H9 (cell line): ENCODE data around the gene DPEP3. TPM values are rescaled to one million over a fixed set of nuclear protein-coding genes. Genes with fewer than 3 reads are reported as not detected.

Experiments used
- DNase-seq: peaks from one replicate; pipeline ENCODE4 v3.0.0-alpha.2; 2017
- H2AFZ ChIP-seq: one replicate; pipeline ENCODE4 v1.6.1; 2013; ENCODE audit warnings: mild to moderate bottlenecking, low read length, control low read depth, moderate library complexity
- H2AK5ac ChIP-seq: 2 replicates; pipeline ENCODE4 v1.6.1; 2013; ENCODE audit warnings: low read length, control low read depth, mixed read lengths; ENCODE audit not compliant: insufficient read length
- H2BK120ac ChIP-seq: one replicate; pipeline ENCODE4 v1.6.1; 2013; ENCODE audit warnings: low read depth, mild to moderate bottlenecking, low read length, control low read depth, inconsistent platforms; ENCODE audit not compliant: poor library complexity, severe bottlenecking
- H2BK12ac ChIP-seq: 2 replicates; pipeline ENCODE4 v1.6.1; 2013; ENCODE audit warnings: low read length, control low read depth, mixed read lengths, low read depth; ENCODE audit not compliant: insufficient read length
- H2BK15ac ChIP-seq: 2 replicates; pipeline ENCODE4 v1.6.1; 2013; ENCODE audit warnings: low read depth, low read length, control low read depth
- H2BK20ac ChIP-seq: one replicate; pipeline ENCODE4 v1.6.1; 2013; ENCODE audit warnings: low read depth, mild to moderate bottlenecking, low read length, control low read depth, inconsistent platforms; ENCODE audit not compliant: poor library complexity, severe bottlenecking
- H2BK5ac ChIP-seq: 2 replicates; pipeline ENCODE4 v1.6.1; 2013; ENCODE audit warnings: low read length, control low read depth, mixed read lengths; ENCODE audit not compliant: insufficient read length
- H3K14ac ChIP-seq: 2 replicates; pipeline ENCODE4 v1.6.1; 2013; ENCODE audit warnings: low read length, control low read depth; ENCODE audit not compliant: insufficient read depth
- H3K18ac ChIP-seq: 2 replicates; pipeline ENCODE4 v1.6.1; 2013; ENCODE audit warnings: low read depth, mild to moderate bottlenecking, mixed read lengths, low read length, control low read depth; ENCODE audit not compliant: insufficient read length
- H3K23ac ChIP-seq: 2 replicates; pipeline ENCODE4 v1.6.1; 2013; ENCODE audit warnings: low read length, control low read depth, mixed read lengths, low read depth; ENCODE audit not compliant: insufficient read length
- H3K23me2 ChIP-seq: 2 replicates; pipeline ENCODE4 v1.6.1; 2013; ENCODE audit warnings: low read depth, mild to moderate bottlenecking, mixed read lengths, low read length, control low read depth; ENCODE audit not compliant: insufficient read length, poor library complexity, severe bottlenecking
- H3K27ac ChIP-seq: 2 replicates; pipeline ENCODE4 v1.5.1; 2013; ENCODE audit warnings: low read length, control low read depth, mixed read lengths, low read depth; ENCODE audit not compliant: insufficient read length
- H3K27me3 ChIP-seq: 2 replicates; pipeline ENCODE4 v1.6.1; 2013; ENCODE audit warnings: low read length, control low read depth, inconsistent platforms; ENCODE audit not compliant: insufficient read depth
- H3K4ac ChIP-seq: 2 replicates; pipeline ENCODE4 v1.6.1; 2013; ENCODE audit warnings: low read depth, mild to moderate bottlenecking, control low read depth, inconsistent platforms, low read length, moderate library complexity
- H3K4me1 ChIP-seq: 2 replicates; pipeline ENCODE4 v1.6.1; 2013; ENCODE audit warnings: low read length, control low read depth, inconsistent platforms; ENCODE audit not compliant: insufficient read depth
- H3K4me2 ChIP-seq: 2 replicates; pipeline ENCODE4 v1.6.1; 2013; ENCODE audit warnings: low read length, control low read depth, mixed read lengths; ENCODE audit not compliant: insufficient read length, insufficient read depth
- H3K56ac ChIP-seq: 2 replicates; pipeline ENCODE4 v1.6.1; 2013; ENCODE audit warnings: low read depth, mild to moderate bottlenecking, mixed read lengths, low read length, control low read depth; ENCODE audit not compliant: insufficient read length
- H3K79me1 ChIP-seq: 2 replicates; pipeline ENCODE4 v1.6.1; 2013; ENCODE audit warnings: low read depth, mild to moderate bottlenecking, moderate library complexity, low read length, control low read depth, inconsistent platforms; ENCODE audit not compliant: insufficient read depth, poor library complexity, severe bottlenecking
- H3K79me2 ChIP-seq: 2 replicates; pipeline ENCODE4 v1.6.1; 2013; ENCODE audit warnings: low read length, control low read depth, inconsistent platforms; ENCODE audit not compliant: insufficient read depth
- H3K9ac ChIP-seq: 2 replicates; pipeline ENCODE4 v1.6.1; 2013; ENCODE audit warnings: low read length, control low read depth, mixed read lengths; ENCODE audit not compliant: insufficient read length; ENCODE audit errors: extremely low read depth
- H3K9me3 ChIP-seq: one replicate; pipeline ENCODE4 v1.6.1; 2013; ENCODE audit warnings: low read depth, low read length, inconsistent platforms; ENCODE audit not compliant: control insufficient read depth
- H3T11ph ChIP-seq: one replicate; pipeline ENCODE4 v1.6.1; 2013; ENCODE audit warnings: mild to moderate bottlenecking, low read length, control low read depth, inconsistent platforms
- H4K20me1 ChIP-seq: one replicate; pipeline ENCODE4 v1.6.1; 2013; ENCODE audit not compliant: control insufficient read depth, insufficient read length, insufficient read depth
- H4K5ac ChIP-seq: 2 replicates; pipeline ENCODE4 v1.6.1; 2013; ENCODE audit warnings: low read depth, mild to moderate bottlenecking, mixed read lengths, low read length, control low read depth; ENCODE audit not compliant: insufficient read length
- H4K8ac ChIP-seq: replicated peaks from 2 replicates; pipeline ENCODE4 v1.6.1; 2013; ENCODE audit warnings: low read length, control low read depth, mixed read lengths, low read depth; ENCODE audit not compliant: insufficient read length
- H4K91ac ChIP-seq: 2 replicates; pipeline ENCODE4 v1.6.1; 2013; ENCODE audit warnings: low read depth, mild to moderate bottlenecking, moderate library complexity, mixed read lengths, low read length, control low read depth; ENCODE audit not compliant: insufficient read length
- H3K27ac Mint-ChIP-seq, 3 experiments: 2 replicates in 2 of 3; 3 replicates in 1 of 3; pipeline ENCODE4 v1.8.0; 2020 to 2021; ENCODE audit warnings: mixed read lengths in 3 of 3, mild to moderate bottlenecking in 1 of 3, moderate library complexity in 1 of 3
- H3K27me3 Mint-ChIP-seq: 2 replicates; pipeline ENCODE4 v1.8.0; 2021; ENCODE audit warnings: low read depth, mild to moderate bottlenecking, moderate library complexity, mixed read lengths
- H3K36me3 Mint-ChIP-seq, 3 experiments: 2 replicates in 2 of 3; 3 replicates in 1 of 3; pipeline ENCODE4 v1.8.0; 2020 to 2021; ENCODE audit warnings: low read depth in 3 of 3, mixed read lengths in 3 of 3; ENCODE audit not compliant: insufficient read depth in 1 of 3
- H3K4me1 Mint-ChIP-seq, 2 experiments: 2 replicates each; pipeline ENCODE4 v1.8.0; 2020; ENCODE audit warnings: mixed read lengths in 2 of 2
- H3K4me3 Mint-ChIP-seq, 2 experiments: 2 replicates in 1 of 2; 3 replicates in 1 of 2; pipeline ENCODE4 v1.8.0; 2020 to 2021; ENCODE audit warnings: mild to moderate bottlenecking in 2 of 2, mixed read lengths in 2 of 2, moderate library complexity in 1 of 2
- H3K9me3 Mint-ChIP-seq, 2 experiments: 2 replicates in 1 of 2; 3 replicates in 1 of 2; pipeline ENCODE4 v1.8.0; 2020; ENCODE audit warnings: mild to moderate bottlenecking in 2 of 2, mixed read lengths in 2 of 2, moderate library complexity in 1 of 2
- CTCF ChIP-seq: fragments of 200-600 bp; sonication (generic); conservative IDR thresholded peaks from 3 replicates; pipeline ENCODE4 v1.8.0; 2021; ENCODE audit warnings: antibody characterized with exemption, mild to moderate bottlenecking
- WGBS: extraction: QIAGEN DNeasy Blood & Tissue Kit; methylation state at CpG from one replicate; pipeline ENCODE4 v1.1.7; 2013; ENCODE audit warnings: missing lambda C conversion rate, low lambda C conversion rate, mixed read lengths; ENCODE audit not compliant: insufficient read length; ENCODE audit errors: extremely low coverage; 5-methylcytosine and 5-hydroxymethylcytosine counted together
- total RNA-seq: library from RNA; stranded (reverse); gene quantifications from 2 replicates; pipeline ENCODE4 v1.2.1, GENCODE V29; 2021

The DPEP3 gene
- total RNA-seq, 1 experiment from 2014 or later: 0.68 TPM

- no peak for TF ChIP-seq CTCF
- H3K9ac ChIP-seq: no peak overlapping the region
- Mint-ChIP-seq H3K4me3 (no peak overlapping the region), H3K27me3 (no peaks in the 10 kb centered on the region), H3K36me3 (peaks cover 11 to 46% (median 15%) of the 10 kb centered on the region in 3 experiments; a peak in 5 of 7 replicates), H3K9me3 (no peaks in the 10 kb centered on the region), H3K4me1 (peaks cover 2 to 15% of the 10 kb centered on the region in 2 experiments; a peak in 2 of 4 replicates), H3K27ac (no peak overlapping the region)
- H3K27ac ChIP-seq: no peak overlapping the region
- H2BK20ac ChIP-seq: no peak overlapping the region
- no peak overlapping the region for H4K5ac ChIP-seq
- H4K8ac ChIP-seq: no peak overlapping the region
- H2AK5ac ChIP-seq: no peak overlapping the region
- no peak overlapping the region for H3K18ac ChIP-seq
- H4K91ac ChIP-seq: no peak overlapping the region
- H3K9me3 ChIP-seq: no peaks in the 10 kb centered on the region
- H3K23ac ChIP-seq: no peak overlapping the region
- H3K4me1 ChIP-seq: no peaks in the 10 kb centered on the region
- no peak overlapping the region for H2BK12ac ChIP-seq
- no peak overlapping the region for H3K14ac ChIP-seq
- H3K79me2 ChIP-seq: no peaks in the 10 kb centered on the region
- no peaks in the 10 kb centered on the region for H3K79me1 ChIP-seq
- H3K27me3 ChIP-seq: no peaks in the 10 kb centered on the region
- H3K23me2 ChIP-seq: no peaks in the 10 kb centered on the region
- peak; percentile 63 for DNase-seq
- no peak overlapping the region for H3T11ph ChIP-seq
- H2BK120ac ChIP-seq: no peak overlapping the region
- no peak overlapping the region for H2AFZ ChIP-seq
- no peak overlapping the region for H3K56ac ChIP-seq
- WGBS: no CpG with 5 or more reads among the region's 27 CpGs
- no peak overlapping the region for H3K4ac ChIP-seq
- no peak overlapping the region for H3K4me2 ChIP-seq
- no peak overlapping the region for H2BK15ac ChIP-seq
- H2BK5ac ChIP-seq: no peak overlapping the region
- H4K20me1 ChIP-seq: no peaks in the 10 kb centered on the region
Measured at GRCh38 chr16:67942510-67943255, 37.6 kb downstream of the DPEP3 start.
